HCT116 (cell line): Measurements from ENCODE around the gene RSRC1.

ENCODE experiments used
- CTCF ChIP-seq, 3 experiments: fragments of 200-600 bp in 1 of 3; sonication (generic) in 1 of 3; IDR thresholded peaks in 2 of 3; conservative IDR thresholded peaks in 1 of 3; 2 replicates each; pipeline ENCODE4 v1.5.1; 2012 to 2017; ENCODE audit warnings: low read depth in 2 of 3, low read length in 2 of 3, antibody characterized with exemption in 1 of 3, borderline replicate concordance in 1 of 3, control low read depth in 1 of 3, mild to moderate bottlenecking in 1 of 3, mixed read lengths in 1 of 3, mixed run types in 1 of 3, moderate library complexity in 1 of 3; ENCODE audit not compliant: insufficient read depth in 1 of 3
- EZH2phosphoT487 ChIP-seq: fragments of 200-600 bp; IDR thresholded peaks from 2 replicates; pipeline ENCODE4 v1.6.1; 2018; ENCODE audit warnings: antibody characterized with exemption, borderline replicate concordance
- POLR2A ChIP-seq: IDR thresholded peaks from 2 replicates; pipeline ENCODE4 v1.7.0; 2011; ENCODE audit warnings: borderline replicate concordance; ENCODE audit not compliant: insufficient read depth, insufficient read length; ENCODE audit errors: extremely low read depth
- POLR2AphosphoS5 ChIP-seq: IDR thresholded peaks from 2 replicates; pipeline ENCODE4 v1.6.1; 2011; ENCODE audit warnings: mild to moderate bottlenecking, low read depth, low read length, moderate library complexity
- RAD21 ChIP-seq: IDR thresholded peaks from 2 replicates; pipeline ENCODE4 v1.6.1; 2012; ENCODE audit warnings: low read depth, mild to moderate bottlenecking

GRCh38 chr3:158120330-158120729 is 10.4 kb downstream of the RSRC1 start:
- TF ChIP-seq RAD21 (no peak), EZH2phosphoT487 (no peak), POLR2AphosphoS5 (no peak), CTCF (IDR thresholded peaks at IDR 0.05 in 2 of 3, conservative IDR thresholded peaks at IDR 0.05 in 1 of 3; ENCODE audit: borderline replicate concordance in 1 of 3, insufficient read depth in 1 of 3, low read depth in 2 of 3, low read length in 2 of 3) (no peak), POLR2A (no peak)
